ENCODE data around the gene CGNL1.

The CGNL1 gene

DNA sequence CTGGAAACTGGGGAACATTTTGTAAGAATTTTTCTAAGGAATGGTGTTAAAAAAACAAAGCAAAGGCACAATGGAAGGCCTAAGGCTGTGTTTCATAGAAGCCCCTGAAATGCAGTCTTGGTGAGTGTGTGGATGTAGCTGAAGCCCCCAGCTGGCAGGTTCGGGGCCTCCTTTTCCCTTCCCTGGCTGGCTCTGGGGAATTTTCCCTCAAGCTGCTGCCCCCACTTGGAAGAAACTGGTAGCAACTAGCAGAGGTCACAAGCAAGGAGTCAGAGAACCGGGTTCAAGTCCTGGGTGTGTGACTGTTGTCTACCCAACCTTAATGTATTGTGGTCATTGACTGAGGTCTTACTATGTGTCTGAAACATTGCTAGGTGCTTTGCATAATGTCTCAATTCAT is 130.1 kb downstream of the CGNL1 start:
- TF ChIP-seq, protein P1, sequence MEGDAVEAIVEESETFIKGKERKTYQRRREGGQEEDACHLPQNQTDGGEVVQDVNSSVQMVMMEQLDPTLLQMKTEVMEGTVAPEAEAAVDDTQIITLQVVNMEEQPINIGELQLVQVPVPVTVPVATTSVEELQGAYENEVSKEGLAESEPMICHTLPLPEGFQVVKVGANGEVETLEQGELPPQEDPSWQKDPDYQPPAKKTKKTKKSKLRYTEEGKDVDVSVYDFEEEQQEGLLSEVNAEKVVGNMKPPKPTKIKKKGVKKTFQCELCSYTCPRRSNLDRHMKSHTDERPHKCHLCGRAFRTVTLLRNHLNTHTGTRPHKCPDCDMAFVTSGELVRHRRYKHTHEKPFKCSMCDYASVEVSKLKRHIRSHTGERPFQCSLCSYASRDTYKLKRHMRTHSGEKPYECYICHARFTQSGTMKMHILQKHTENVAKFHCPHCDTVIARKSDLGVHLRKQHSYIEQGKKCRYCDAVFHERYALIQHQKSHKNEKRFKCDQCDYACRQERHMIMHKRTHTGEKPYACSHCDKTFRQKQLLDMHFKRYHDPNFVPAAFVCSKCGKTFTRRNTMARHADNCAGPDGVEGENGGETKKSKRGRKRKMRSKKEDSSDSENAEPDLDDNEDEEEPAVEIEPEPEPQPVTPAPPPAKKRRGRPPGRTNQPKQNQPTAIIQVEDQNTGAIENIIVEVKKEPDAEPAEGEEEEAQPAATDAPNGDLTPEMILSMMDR (IDR thresholded peaks at IDR 0.05; ENCODE audit: control insufficient read depth, extremely low read depth, insufficient read depth) = no peak
- DNase-seq (ENCODE audit: low read depth) = no peak
- no peak overlapping the region; the same call in 1 of the 2 replicates for H3K4me3 ChIP-seq (ENCODE audit: low read depth, low read length)

DNA sequence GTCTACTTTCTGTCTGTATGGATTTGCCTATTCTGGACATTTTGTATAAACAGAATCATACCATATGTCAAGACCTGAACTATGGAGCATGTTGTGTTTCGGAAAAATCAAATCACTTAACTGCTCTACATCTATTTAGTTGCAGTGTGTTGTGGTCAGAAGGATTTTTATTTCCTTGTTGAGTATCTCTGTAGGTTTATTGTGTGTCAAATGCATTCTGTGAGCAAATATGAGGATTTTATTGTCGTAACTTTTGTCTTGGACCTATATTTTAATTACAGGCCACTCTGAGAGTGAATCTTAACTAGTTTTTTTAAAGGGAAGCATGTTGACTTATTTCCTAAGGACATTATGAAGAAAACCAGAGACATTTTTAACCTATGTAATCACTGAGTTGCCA is 130.8 kb downstream of the CGNL1 start:
- peak; percentile 69 for DNase-seq (ENCODE audit: low read depth)
- TF ChIP-seq, protein P1 (IDR thresholded peaks at IDR 0.05; ENCODE audit: control insufficient read depth, extremely low read depth, insufficient read depth) = no peak
- no peak overlapping the region for H3K4me3 ChIP-seq (ENCODE audit: low read depth, low read length)

GRCh38 chr15:57509126-57509525 is 132.8 kb downstream of the CGNL1 start:
- DNase-seq (ENCODE audit: low read depth) = no peak
- TF ChIP-seq, protein P1 (IDR thresholded peaks at IDR 0.05; ENCODE audit: control insufficient read depth, extremely low read depth, insufficient read depth) = no peak
- H3K4me3 ChIP-seq (ENCODE audit: low read depth, low read length) = no peak overlapping the region

DNA sequence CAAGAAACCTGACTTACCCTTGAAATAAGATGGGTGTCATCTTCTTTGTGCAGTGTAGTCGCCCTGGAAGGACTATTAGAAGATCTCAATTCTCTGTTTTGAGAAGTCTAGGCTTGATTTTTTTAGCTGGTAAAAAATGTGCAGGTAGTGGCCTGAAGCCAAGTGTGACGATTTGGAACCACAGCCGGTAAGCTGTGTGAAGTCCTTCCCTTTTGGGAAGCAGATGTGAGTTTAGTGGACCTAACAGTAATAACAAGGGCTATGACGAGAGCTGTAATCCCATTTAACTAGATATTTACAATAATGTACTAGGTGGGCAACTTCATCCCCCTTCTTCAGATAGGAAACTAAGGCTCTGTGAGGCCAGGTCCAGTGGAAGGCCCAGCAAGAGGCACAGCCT is 133.7 kb downstream of the CGNL1 start:
- DNase-seq (ENCODE audit: low read depth) = no peak
- no peak overlapping the region for H3K4me3 ChIP-seq (ENCODE audit: low read depth, low read length)
- TF ChIP-seq, protein P1 (IDR thresholded peaks at IDR 0.05; ENCODE audit: control insufficient read depth, extremely low read depth, insufficient read depth) = no peak

DNA sequence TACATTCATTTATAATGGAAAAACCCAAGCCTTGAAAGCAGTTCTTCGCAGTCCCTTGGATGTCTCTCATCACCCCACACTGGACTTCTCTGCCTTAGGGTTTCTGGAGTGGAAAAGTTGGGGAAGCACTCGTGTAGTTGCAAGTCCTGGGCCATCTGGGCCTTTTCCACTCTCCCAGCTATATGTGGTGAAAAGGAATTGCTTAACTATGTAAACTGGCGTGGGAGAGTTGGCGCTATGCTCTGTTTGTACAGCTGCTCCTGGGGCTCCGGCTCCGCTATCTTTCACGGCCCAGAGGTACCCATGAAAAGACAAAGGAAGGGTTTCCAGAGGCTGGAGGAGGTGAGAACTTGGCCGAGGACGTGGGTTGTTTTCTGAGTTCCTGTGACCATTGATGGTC is 134.3 kb downstream of the CGNL1 start:
- DNase-seq (ENCODE audit: low read depth) = no peak
- TF ChIP-seq, protein P1 (IDR thresholded peaks at IDR 0.05; ENCODE audit: control insufficient read depth, extremely low read depth, insufficient read depth) = no peak
- H3K4me3 ChIP-seq (ENCODE audit: low read depth, low read length) = no peak overlapping the region

DNA sequence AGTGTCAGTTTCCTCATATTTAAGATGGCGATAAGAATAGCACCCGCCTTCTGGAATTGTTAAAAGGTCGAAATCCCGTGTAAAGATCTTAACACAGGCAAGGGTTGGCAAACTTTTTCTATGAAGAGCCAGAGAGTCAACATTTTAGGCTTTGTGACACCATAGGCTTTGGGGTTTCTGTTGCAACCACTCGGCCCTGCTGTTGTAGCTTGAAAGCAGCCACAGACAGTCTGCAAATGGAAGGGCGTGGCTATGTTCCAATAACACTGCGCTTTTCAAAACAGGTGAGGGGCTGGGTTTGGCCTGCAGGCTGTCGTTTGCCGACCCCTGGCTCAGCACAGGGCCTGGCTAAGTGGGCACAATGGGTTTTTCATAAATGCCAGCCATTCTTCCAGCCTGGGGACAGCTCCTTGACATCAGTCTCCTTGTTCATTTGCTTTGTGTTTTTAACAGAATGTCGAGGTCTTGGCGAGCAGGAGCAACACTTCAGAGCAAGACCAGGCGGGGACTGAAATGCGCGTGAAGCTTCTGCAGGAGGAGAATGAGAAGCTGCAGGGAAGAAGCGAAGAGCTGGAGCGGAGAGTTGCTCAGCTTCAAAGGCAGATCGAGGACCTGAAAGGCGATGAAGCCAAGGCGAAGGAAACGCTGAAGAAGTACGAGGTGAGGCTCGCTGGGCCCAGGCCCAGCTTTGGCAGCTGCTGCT is 140.2 kb downstream of the CGNL1 start:
- no peak overlapping the region for H3K4me3 ChIP-seq (ENCODE audit: low read depth, low read length)
- no peak for DNase-seq (ENCODE audit: low read depth)
- TF ChIP-seq, protein P1 (IDR thresholded peaks at IDR 0.05; ENCODE audit: control insufficient read depth, extremely low read depth, insufficient read depth) = no peak
